Mesenchymal stem cell (in vitro differentiated cells and primary cell): ENCODE data around the gene SERPINA6.

Experiments
- DNase-seq: peaks from one replicate; pipeline ENCODE4 v3.0.0-alpha.2; 2013
- H2AFZ ChIP-seq: one replicate; pipeline ENCODE4 v1.6.1; 2013; ENCODE audit warnings: low read depth, mild to moderate bottlenecking, control low read depth, inconsistent platforms, low read length, moderate library complexity
- H2AK5ac ChIP-seq: 2 replicates; pipeline ENCODE4 v1.6.1; 2013; ENCODE audit warnings: low read length, moderate library complexity, mild to moderate bottlenecking, inconsistent platforms; ENCODE audit not compliant: severe bottlenecking
- H2BK120ac ChIP-seq: one replicate; pipeline ENCODE4 v1.6.1; 2013; ENCODE audit warnings: low read depth, mild to moderate bottlenecking, inconsistent platforms, low read length, moderate library complexity
- H2BK12ac ChIP-seq, 2 experiments: one replicate each; pipeline ENCODE4 v1.6.1; 2013; ENCODE audit warnings: inconsistent platforms in 2 of 2, low read length in 2 of 2, mild to moderate bottlenecking in 2 of 2, moderate library complexity in 2 of 2, control low read depth in 1 of 2
- H2BK15ac ChIP-seq: one replicate; pipeline ENCODE4 v1.6.1; 2013; ENCODE audit warnings: mild to moderate bottlenecking, low read depth, inconsistent platforms; ENCODE audit not compliant: poor library complexity, severe bottlenecking
- H2BK5ac ChIP-seq: 2 replicates; pipeline ENCODE4 v1.6.1; 2013; ENCODE audit warnings: low read depth, mild to moderate bottlenecking, low read length, control low read depth, inconsistent platforms; ENCODE audit not compliant: poor library complexity, severe bottlenecking
- H3K14ac ChIP-seq, 2 experiments: one replicate each; pipeline ENCODE4 v1.6.1; 2013; ENCODE audit warnings: inconsistent platforms in 2 of 2, low read length in 2 of 2, control low read depth in 1 of 2, mild to moderate bottlenecking in 1 of 2, moderate library complexity in 1 of 2
- H3K18ac ChIP-seq, 2 experiments: one replicate each; pipeline ENCODE4 v1.6.1; 2013; ENCODE audit warnings: inconsistent platforms in 2 of 2, low read length in 2 of 2, control low read depth in 1 of 2, low read depth in 1 of 2, mild to moderate bottlenecking in 1 of 2
- H3K23ac ChIP-seq, 2 experiments: one replicate each; pipeline ENCODE4 v1.6.1; 2013; ENCODE audit warnings: inconsistent platforms in 2 of 2, low read length in 2 of 2, mild to moderate bottlenecking in 2 of 2, moderate library complexity in 2 of 2, control low read depth in 1 of 2
- H3K27ac ChIP-seq: 2 replicates; pipeline ENCODE4 v1.5.1; 2013; ENCODE audit warnings: mild to moderate bottlenecking, moderate library complexity, low read length, control low read depth, inconsistent platforms; ENCODE audit not compliant: poor library complexity, severe bottlenecking
- H3K27me3 ChIP-seq, 2 experiments: 2 replicates each; pipeline versions ENCODE4 v1.6.1 to v1.7.0; 2013; ENCODE audit warnings: low read length in 2 of 2, mild to moderate bottlenecking in 2 of 2, moderate library complexity in 2 of 2, control low read depth in 1 of 2, inconsistent platforms in 1 of 2; ENCODE audit not compliant: control insufficient read depth in 1 of 2, insufficient read depth in 1 of 2
- H3K36me3 ChIP-seq, 2 experiments: 2 replicates each; pipeline versions ENCODE4 v1.6.1 to v1.7.0; 2013; ENCODE audit warnings: low read length in 2 of 2, control low read depth in 1 of 2, inconsistent platforms in 1 of 2, low read depth in 1 of 2, mild to moderate bottlenecking in 1 of 2; ENCODE audit not compliant: insufficient read depth in 2 of 2, control insufficient read depth in 1 of 2
- H3K4ac ChIP-seq, 2 experiments: one replicate each; pipeline ENCODE4 v1.6.1; 2013; ENCODE audit warnings: inconsistent platforms in 2 of 2, low read length in 2 of 2, mild to moderate bottlenecking in 2 of 2, moderate library complexity in 2 of 2, control low read depth in 1 of 2, low read depth in 1 of 2
- H3K4me1 ChIP-seq: 2 replicates; pipeline ENCODE4 v1.6.1; 2013; ENCODE audit warnings: low read depth, low read length, control low read depth; ENCODE audit not compliant: control insufficient read depth, insufficient read depth
- H3K4me2 ChIP-seq: 2 replicates; pipeline ENCODE4 v1.6.1; 2013; ENCODE audit warnings: low read length, mild to moderate bottlenecking, inconsistent platforms; ENCODE audit not compliant: poor library complexity, severe bottlenecking
- H3K4me3 ChIP-seq, 2 experiments: 2 replicates each; pipeline versions ENCODE4 v1.5.1 to v1.7.0; 2013; ENCODE audit warnings: low read length in 2 of 2, mild to moderate bottlenecking in 2 of 2, control low read depth in 1 of 2, low read depth in 1 of 2; ENCODE audit not compliant: insufficient read depth in 1 of 2
- H3K79me1 ChIP-seq: replicated peaks from 2 replicates; pipeline ENCODE4 v1.6.1; 2013; ENCODE audit warnings: mild to moderate bottlenecking, control low read depth, low read length, inconsistent platforms; ENCODE audit not compliant: poor library complexity, severe bottlenecking
- H3K9ac ChIP-seq: 2 replicates; pipeline ENCODE4 v1.7.0; 2013; ENCODE audit warnings: mild to moderate bottlenecking, low read length, moderate library complexity
- H3K9me3 ChIP-seq: 2 replicates; pipeline ENCODE4 v1.7.0; 2013; ENCODE audit warnings: mild to moderate bottlenecking, low read length; ENCODE audit not compliant: control insufficient read depth
- H4K8ac ChIP-seq: one replicate; pipeline ENCODE4 v1.6.1; 2013; ENCODE audit warnings: inconsistent platforms, mild to moderate bottlenecking, low read length, moderate library complexity
- H4K91ac ChIP-seq: one replicate; pipeline ENCODE4 v1.6.1; 2013; ENCODE audit warnings: mild to moderate bottlenecking, low read length, inconsistent platforms
- WGBS: methylation state at CpG from one replicate; pipeline ENCODE4 v1.1.7; 2013; ENCODE audit warnings: mixed read lengths; 5-methylcytosine and 5-hydroxymethylcytosine counted together

SERPINA6 gene

DNA sequence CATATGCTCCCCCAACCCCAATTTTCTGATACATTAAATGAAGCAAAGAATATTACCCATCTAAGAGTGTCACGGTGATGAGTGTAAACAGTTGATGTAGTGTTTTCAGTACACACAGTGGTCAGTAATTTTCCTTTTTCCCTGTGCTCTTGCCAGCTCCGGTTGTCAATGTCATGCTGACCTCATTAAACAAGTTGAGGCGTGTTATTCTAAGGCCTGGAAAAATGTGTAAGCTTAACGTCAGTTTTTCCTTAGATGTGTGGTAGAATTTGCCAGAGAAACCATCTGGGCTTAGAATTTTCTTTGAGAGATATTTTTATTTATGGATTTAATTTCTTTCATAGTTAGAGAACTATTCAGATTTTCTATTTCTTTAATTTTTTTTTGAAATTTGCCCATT is 11.7 kb upstream of the SERPINA6 start:
- H4K91ac ChIP-seq: no peak overlapping the region
- H3K23ac ChIP-seq: no peak overlapping the region
- H3K14ac ChIP-seq: no peak overlapping the region
- H4K8ac ChIP-seq: no peak overlapping the region
- H3K79me1 ChIP-seq: no peaks in the 10 kb centered on the region
- H3K36me3 ChIP-seq: no peaks in the 10 kb centered on the region
- H2AK5ac ChIP-seq: no peak overlapping the region
- no peak overlapping the region for H3K18ac ChIP-seq
- H3K4me1 ChIP-seq: no peaks in the 10 kb centered on the region
- WGBS: 79% methylated on average over 4 of the region's 4 CpGs
- H2BK12ac ChIP-seq: no peak overlapping the region
- no peak overlapping the region for H2BK120ac ChIP-seq
- no peaks in the 10 kb centered on the region for H3K9me3 ChIP-seq
- H2BK5ac ChIP-seq: no peak overlapping the region
- H3K4ac ChIP-seq: no peak overlapping the region
- no peak overlapping the region for H3K27ac ChIP-seq
- H3K4me3 ChIP-seq: no peak overlapping the region
- H2AFZ ChIP-seq: no peak overlapping the region
- H2BK15ac ChIP-seq: no peak overlapping the region
- H3K9ac ChIP-seq: peak overlapping the region; percentile 67
- no peaks in the 10 kb centered on the region for H3K27me3 ChIP-seq
- H3K4me2 ChIP-seq: no peak overlapping the region
- DNase-seq: no peak

DNA sequence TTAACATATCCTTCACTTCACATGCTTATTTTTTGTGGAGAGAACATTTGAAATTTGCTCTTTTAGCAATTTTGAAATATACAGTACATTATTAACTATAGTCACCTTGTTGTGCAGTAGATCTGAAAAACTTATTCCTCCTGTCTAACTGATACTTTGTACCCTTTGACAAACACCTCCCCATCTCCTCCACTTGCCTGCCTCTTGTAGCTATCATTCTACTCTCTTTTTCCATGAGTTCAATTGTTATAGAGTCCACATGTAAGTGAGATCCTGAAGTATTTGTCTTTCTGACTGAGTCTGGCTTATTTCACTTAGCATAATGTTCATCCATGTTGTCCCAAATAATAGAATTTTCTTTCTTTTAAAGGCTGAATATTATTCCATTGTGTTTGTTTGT is 9.5 kb upstream of the SERPINA6 start:
- Histone ChIP-seq H3K9ac (no peak overlapping the region), H2BK12ac (no peak overlapping the region)
- no peak for DNase-seq

DNA sequence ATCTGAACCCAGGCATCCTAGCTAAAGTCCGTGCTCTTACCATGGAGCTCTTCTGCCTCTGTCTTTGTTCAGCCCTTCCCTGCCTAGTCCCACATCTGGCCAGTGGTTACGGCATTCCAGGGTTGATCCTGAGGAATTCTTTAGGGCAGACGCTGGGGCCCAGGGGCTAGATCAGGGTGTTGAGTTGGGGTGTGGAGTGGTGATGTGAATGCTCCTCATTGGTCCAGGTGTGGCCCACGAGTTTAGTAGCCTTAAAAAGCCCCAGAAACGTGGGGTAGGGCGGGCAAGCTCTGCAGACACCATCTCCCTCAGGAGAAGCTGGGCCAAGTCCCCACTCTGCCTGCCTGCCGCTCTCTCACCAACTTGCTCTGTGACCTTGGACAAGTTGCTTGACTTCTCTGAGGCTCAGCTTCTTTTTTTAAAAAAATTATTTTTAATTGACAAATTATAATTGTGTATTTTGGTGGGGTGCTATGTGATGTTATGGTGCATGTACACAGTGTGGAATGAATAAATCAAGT is 9.0 kb upstream of the SERPINA6 start:
- H2AFZ ChIP-seq: no peak overlapping the region
- no peak overlapping the region for H2AK5ac ChIP-seq
- WGBS: 57% methylated on average over 6 of the region's 7 CpGs
- no peak overlapping the region for H3K4me3 ChIP-seq
- no peak overlapping the region for H4K91ac ChIP-seq
- H3K14ac ChIP-seq: no peak overlapping the region
- H3K79me1 ChIP-seq: no peaks in the 10 kb centered on the region
- H3K4ac ChIP-seq: no peak overlapping the region
- H2BK12ac ChIP-seq: no peak overlapping the region
- no peak overlapping the region for H4K8ac ChIP-seq
- H2BK5ac ChIP-seq: no peak overlapping the region
- no peak overlapping the region for H3K4me2 ChIP-seq
- no peak overlapping the region for H3K23ac ChIP-seq
- no peaks in the 10 kb centered on the region for H3K4me1 ChIP-seq
- no peak overlapping the region for H2BK120ac ChIP-seq
- H3K18ac ChIP-seq: no peak overlapping the region
- DNase-seq: no peak
- H3K27ac ChIP-seq: no peak overlapping the region
- H3K27me3 ChIP-seq: no peaks in the 10 kb centered on the region
- H3K9ac ChIP-seq: no peak overlapping the region
- H2BK15ac ChIP-seq: no peak overlapping the region
- H3K9me3 ChIP-seq: no peaks in the 10 kb centered on the region
- H3K36me3 ChIP-seq: no peaks in the 10 kb centered on the region

More for the DNA sequence above, 9.5 kb upstream of the SERPINA6 start:
- no peak overlapping the region for H2BK5ac ChIP-seq
- H3K27ac ChIP-seq: no peak overlapping the region
- H2AFZ ChIP-seq: no peak overlapping the region
- no peak overlapping the region for H3K23ac ChIP-seq
- H3K18ac ChIP-seq: no peak overlapping the region
- H3K14ac ChIP-seq: no peak overlapping the region
- H3K79me1 ChIP-seq: no peaks in the 10 kb centered on the region
- H2BK15ac ChIP-seq: no peak overlapping the region
- H2BK120ac ChIP-seq: no peak overlapping the region
- H3K27me3 ChIP-seq: no peaks in the 10 kb centered on the region
- H3K9me3 ChIP-seq: no peaks in the 10 kb centered on the region
- no peak overlapping the region for H3K4me3 ChIP-seq
- no peak overlapping the region for H3K4me2 ChIP-seq
- no peak overlapping the region for H2AK5ac ChIP-seq
- no peaks in the 10 kb centered on the region for H3K36me3 ChIP-seq
- no peak overlapping the region for H4K8ac ChIP-seq
- H4K91ac ChIP-seq: no peak overlapping the region
- H3K4ac ChIP-seq: no peak overlapping the region
- no peaks in the 10 kb centered on the region for H3K4me1 ChIP-seq

DNA sequence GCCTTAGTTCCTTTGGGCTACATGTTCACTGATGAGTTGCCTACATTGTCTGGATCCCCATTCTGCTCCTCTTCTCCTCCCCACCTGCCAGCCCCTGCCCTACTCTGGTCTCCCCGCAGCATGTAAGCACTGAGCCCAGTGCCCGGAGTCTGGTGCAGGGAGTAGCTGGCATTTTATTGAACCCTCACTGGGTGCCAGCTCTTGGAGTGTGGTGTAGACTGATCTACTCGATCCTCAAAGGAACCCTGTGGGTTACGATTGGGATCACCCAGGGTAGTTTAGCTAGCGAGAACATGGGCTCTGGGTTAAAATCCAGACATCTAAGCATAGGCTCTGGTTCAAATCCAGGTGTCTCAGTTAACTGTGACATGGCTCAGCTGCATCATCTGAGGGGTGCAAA is 8.3 kb upstream of the SERPINA6 start:
- H3K4me2 ChIP-seq: no peak overlapping the region
- no peak overlapping the region for H4K91ac ChIP-seq
- no peak overlapping the region for H3K27ac ChIP-seq
- no peaks in the 10 kb centered on the region for H3K4me1 ChIP-seq
- H3K36me3 ChIP-seq: no peaks in the 10 kb centered on the region
- no peak overlapping the region for H2BK5ac ChIP-seq
- H3K18ac ChIP-seq: no peak overlapping the region
- no peak overlapping the region for H4K8ac ChIP-seq
- no peak overlapping the region for H2BK12ac ChIP-seq
- no peaks in the 10 kb centered on the region for H3K79me1 ChIP-seq
- no peaks in the 10 kb centered on the region for H3K27me3 ChIP-seq
- H3K4me3 ChIP-seq: no peak overlapping the region
- H2AK5ac ChIP-seq: no peak overlapping the region
- H3K23ac ChIP-seq: no peak overlapping the region
- DNase-seq: no peak
- no peak overlapping the region for H2AFZ ChIP-seq
- no peaks in the 10 kb centered on the region for H3K9me3 ChIP-seq
- no peak overlapping the region for H3K9ac ChIP-seq
- no peak overlapping the region for H3K4ac ChIP-seq
- no peak overlapping the region for H2BK120ac ChIP-seq
- no peak overlapping the region for H3K14ac ChIP-seq
- no peak overlapping the region for H2BK15ac ChIP-seq
- 84% methylated on average over 5 of the region's 5 CpGs for WGBS
